ENCODE data around the gene USP27X. TPM values are rescaled to one million over a fixed set of nuclear protein-coding genes. Genes with fewer than 3 reads are reported as not detected.

The USP27X gene
- total RNA-seq (2022), result 0.93 and 1.1 TPM in 2 replicates
- percentile 30 among the genes with signal in this experiment for Bru-seq, nascent RNA
- BruChase-seq, experiment 1, labeled RNA remaining after a 6-hour chase, result percentile 18 among the genes with signal in this experiment
- percentile 48 among the genes with signal in this experiment for BruChase-seq, experiment 2, labeled RNA remaining after a 2-hour chase
- long read RNA-seq, result 0 reads

GRCh38 chrX:49878834-49879655 lies at the start of gene USP27X:
USP27X (plus strand) TSS chrX:49879484; CDS start chrX:49880308, 824 bp downstream.
- H3K9me3 Mint-ChIP-seq (ENCODE audit: unreplicated experiment), result no peaks in the 10 kb centered on the region
- H3K27ac Mint-ChIP-seq (ENCODE audit: low read depth, unreplicated experiment), result peak within 1 kb of the TSS; percentile 51
- intact Hi-C loops (cut with micrococcal nuclease), result loop anchor here (5.0 kb wide), 1 partner anchor 687 kb away; no protein-coding TSS in a partner anchor
- peaks cover 11% of the 10 kb centered on the region for H3K27me3 Mint-ChIP-seq (ENCODE audit: insufficient read depth, unreplicated experiment)
- TF ChIP-seq CTCF (IDR thresholded peaks at IDR 0.05; ENCODE audit: unreplicated experiment), result peak; percentile 52
- peaks cover 4% of the 10 kb centered on the region for H3K4me1 Mint-ChIP-seq (ENCODE audit: insufficient read depth, unreplicated experiment)
- POLR2A ChIA-PET, result interaction anchor here (0.7 to 2.2 kb wide), 3 partner anchors 38 to 960 kb away, joined by 3 to 9 read pairs (median 3); partner anchors contain the start of genes CLCN5 and PIM2
- CTCF ChIA-PET, result interaction anchor here (0.5 to 1.7 kb wide), 8 partner anchors 13 to 1248 kb away, joined by 3 to 5 read pairs (median 3); no protein-coding TSS in a partner anchor
- H3K4me3 Mint-ChIP-seq (ENCODE audit: unreplicated experiment), result peak within 1 kb of the TSS; percentile 74
- DNase-seq (ENCODE audit: unreplicated experiment), result peak; percentile 68
- H3K36me3 Mint-ChIP-seq (ENCODE audit: insufficient read depth, unreplicated experiment), result no peaks in the 10 kb centered on the region
- BruUV-seq (replicated peaks), result no TSS peak

- Mint-ChIP-seq H3K4me3 (ENCODE audit: unreplicated experiment) (no peak overlapping the region), H3K9me3 (ENCODE audit: unreplicated experiment) (no peaks in the 10 kb centered on the region), H3K4me1 (ENCODE audit: insufficient read depth, unreplicated experiment) (no peaks in the 10 kb centered on the region), H3K27ac (ENCODE audit: low read depth, unreplicated experiment) (no peak overlapping the region), H3K27me3 (ENCODE audit: insufficient read depth, unreplicated experiment) (peaks cover 35% of the 10 kb centered on the region), H3K36me3 (ENCODE audit: insufficient read depth, unreplicated experiment) (no peaks in the 10 kb centered on the region)
- ChIA-PET POLR2A (interaction anchor here (1.0 to 1.2 kb wide), 2 partner anchors 10 to 645 kb away, joined by 3 to 4 read pairs; no protein-coding TSS in a partner anchor), CTCF (interaction anchor here (0.5 to 4.6 kb wide), 26 partner anchors 9 to 914 kb away, joined by 3 to 24 read pairs (median 4); partner anchors contain the start of genes PAGE4 and USP27X)
- BruUV-seq (replicated peaks), result no TSS peak
- TF ChIP-seq CTCF (IDR thresholded peaks at IDR 0.05; ENCODE audit: unreplicated experiment), result peak; percentile 62
- DNase-seq (ENCODE audit: unreplicated experiment), result peak; percentile 51
- intact Hi-C loops (cut with micrococcal nuclease), result loop anchor here (5.0 kb wide), 2 partner anchors 76 to 546 kb away; no protein-coding TSS in a partner anchor
Measured at GRCh38 chrX:49838374-49838773, 40.9 kb upstream of the USP27X start.

- POLR2A ChIA-PET, result no interaction called here
- peak; percentile 57 for DNase-seq (ENCODE audit: unreplicated experiment)
- BruUV-seq (replicated peaks), result no TSS peak
- TF ChIP-seq CTCF (IDR thresholded peaks at IDR 0.05; ENCODE audit: unreplicated experiment), result peak; percentile 19
- CTCF ChIA-PET, result interaction anchor here (1.0 to 4.6 kb wide), 2 partner anchors 20 to 80 kb away, joined by 3 to 24 read pairs; no protein-coding TSS in a partner anchor
- Mint-ChIP-seq H3K27me3 (ENCODE audit: insufficient read depth, unreplicated experiment) (peaks cover 26% of the 10 kb centered on the region), H3K4me3 (ENCODE audit: unreplicated experiment) (no peak overlapping the region), H3K36me3 (ENCODE audit: insufficient read depth, unreplicated experiment) (no peaks in the 10 kb centered on the region), H3K9me3 (ENCODE audit: unreplicated experiment) (no peaks in the 10 kb centered on the region), H3K4me1 (ENCODE audit: insufficient read depth, unreplicated experiment) (no peaks in the 10 kb centered on the region), H3K27ac (ENCODE audit: low read depth, unreplicated experiment) (no peak overlapping the region)
- intact Hi-C loops (cut with micrococcal nuclease), result no loop called here
Measured at GRCh38 chrX:49840679-49841078, 38.6 kb upstream of the USP27X start.

- ChIA-PET CTCF (interaction anchor here (0.6 to 1.0 kb wide), 3 partner anchors 34 to 358 kb away, joined by 3 to 5 read pairs (median 3); partner anchors contain the start of gene AKAP4), POLR2A (no interaction called here)
- H3K9me3 Mint-ChIP-seq (ENCODE audit: unreplicated experiment), result no peaks in the 10 kb centered on the region
- no peak overlapping the region for H3K4me3 Mint-ChIP-seq (ENCODE audit: unreplicated experiment)
- no peak for TF ChIP-seq CTCF (IDR thresholded peaks at IDR 0.05; ENCODE audit: unreplicated experiment)
- no peaks in the 10 kb centered on the region for H3K4me1 Mint-ChIP-seq (ENCODE audit: insufficient read depth, unreplicated experiment)
- H3K36me3 Mint-ChIP-seq (ENCODE audit: insufficient read depth, unreplicated experiment), result no peaks in the 10 kb centered on the region
- intact Hi-C loops (cut with micrococcal nuclease), result no loop called here
- BruUV-seq (replicated peaks), result no TSS peak
- no peak overlapping the region for H3K27ac Mint-ChIP-seq (ENCODE audit: low read depth, unreplicated experiment)
- H3K27me3 Mint-ChIP-seq (ENCODE audit: insufficient read depth, unreplicated experiment), result peaks cover 29% of the 10 kb centered on the region
- no peak for DNase-seq (ENCODE audit: unreplicated experiment)
Measured at GRCh38 chrX:49842621-49843020, 36.7 kb upstream of the USP27X start.

All from MCF 10A (cell line).